ENCODE results near the gene CEP131.

CEP131 gene

DNA sequence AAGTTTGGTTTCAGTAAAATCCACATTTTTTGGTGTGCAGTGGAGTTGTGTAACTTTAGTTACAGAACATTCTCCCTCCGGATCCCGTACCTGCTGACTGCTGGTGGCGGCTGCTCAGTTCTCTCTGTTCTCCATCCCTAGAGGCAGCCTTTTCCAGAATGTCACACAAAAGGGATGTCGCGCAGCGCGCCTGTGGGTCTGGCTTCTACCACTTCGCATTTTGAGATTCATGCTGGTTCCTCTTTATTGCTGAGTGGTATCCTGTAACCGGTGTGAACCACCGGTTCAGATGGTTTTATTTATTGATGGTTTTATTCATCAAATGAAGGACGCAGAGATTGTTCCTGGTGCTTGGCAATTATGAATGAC is 981 bp upstream of the CEP131 start:
- ChIA-PET CTCF (no interaction called here), POLR2A (interaction anchor here (1.3 kb wide), 1 partner anchor 15 kb away, joined by 3 read pairs; the partner anchor contains the start of genes NDUFAF8 and TEPSIN)
- TF ChIP-seq L3MBTL2 (conservative IDR thresholded peaks at IDR 0.05) (no peak), NFRKB (IDR thresholded peaks at IDR 0.05) (no peak), ELF4 (IDR thresholded peaks at IDR 0.05) (no peak), HDGF (IDR thresholded peaks at IDR 0.05; ENCODE audit: borderline replicate concordance) (no peak), ZNF384 (IDR thresholded peaks at IDR 0.05) (no peak), BHLHE40 (IDR thresholded peaks at IDR 0.05; ENCODE audit: borderline replicate concordance) (no peak), SP1 (IDR thresholded peaks at IDR 0.05) (no peak), ARNT (IDR thresholded peaks at IDR 0.05) (no peak), SUZ12 (IDR thresholded peaks at IDR 0.05) (no peak), LEF1 (IDR thresholded peaks at IDR 0.05; ENCODE audit: borderline replicate concordance) (no peak), TARDBP (IDR thresholded peaks at IDR 0.05) (no peak), FOXA1 (IDR thresholded peaks at IDR 0.05) (no peak), FOXK2 (IDR thresholded peaks at IDR 0.05) (no peak), CTBP1 (IDR thresholded peaks at IDR 0.05; ENCODE audit: borderline replicate concordance) (no peak), FOXM1 (IDR thresholded peaks at IDR 0.05; ENCODE audit: borderline replicate concordance) (no peak)
- TF ChIP-seq, protein P1, sequence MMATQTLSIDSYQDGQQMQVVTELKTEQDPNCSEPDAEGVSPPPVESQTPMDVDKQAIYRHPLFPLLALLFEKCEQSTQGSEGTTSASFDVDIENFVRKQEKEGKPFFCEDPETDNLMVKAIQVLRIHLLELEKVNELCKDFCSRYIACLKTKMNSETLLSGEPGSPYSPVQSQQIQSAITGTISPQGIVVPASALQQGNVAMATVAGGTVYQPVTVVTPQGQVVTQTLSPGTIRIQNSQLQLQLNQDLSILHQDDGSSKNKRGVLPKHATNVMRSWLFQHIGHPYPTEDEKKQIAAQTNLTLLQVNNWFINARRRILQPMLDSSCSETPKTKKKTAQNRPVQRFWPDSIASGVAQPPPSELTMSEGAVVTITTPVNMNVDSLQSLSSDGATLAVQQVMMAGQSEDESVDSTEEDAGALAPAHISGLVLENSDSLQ (IDR thresholded peaks at IDR 0.05) = no peak
- DNase-seq (ENCODE audit: extremely low spot score) = no peak

DNA sequence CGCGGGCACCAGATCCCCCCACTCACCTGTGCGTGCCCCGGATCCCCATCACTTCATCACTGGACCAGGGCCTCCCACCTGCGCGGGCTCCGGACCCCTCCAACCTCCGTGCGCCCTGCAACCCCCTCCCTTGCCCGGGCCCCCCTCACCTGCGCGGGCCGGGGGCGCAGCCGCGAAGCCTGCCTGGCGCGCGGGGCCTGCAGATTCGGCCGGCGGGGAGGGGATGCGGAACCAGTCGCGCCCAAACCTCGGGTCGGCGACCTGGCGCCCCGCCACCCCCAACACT is 202 bp downstream of the CEP131 start:
- TF ChIP-seq TARDBP (IDR thresholded peaks at IDR 0.05) (no peak), L3MBTL2 (conservative IDR thresholded peaks at IDR 0.05) (no peak), NFRKB (IDR thresholded peaks at IDR 0.05) (no peak), ARNT (IDR thresholded peaks at IDR 0.05) (no peak), FOXK2 (IDR thresholded peaks at IDR 0.05) (no peak), ZNF384 (IDR thresholded peaks at IDR 0.05) (no peak), FOXM1 (IDR thresholded peaks at IDR 0.05; ENCODE audit: borderline replicate concordance) (no peak), SP1 (IDR thresholded peaks at IDR 0.05) (no peak), FOXA1 (IDR thresholded peaks at IDR 0.05) (no peak), BHLHE40 (IDR thresholded peaks at IDR 0.05; ENCODE audit: borderline replicate concordance) (no peak), ELF4 (IDR thresholded peaks at IDR 0.05) (no peak), CTBP1 (IDR thresholded peaks at IDR 0.05; ENCODE audit: borderline replicate concordance) (no peak), SUZ12 (IDR thresholded peaks at IDR 0.05) (no peak), HDGF (IDR thresholded peaks at IDR 0.05; ENCODE audit: borderline replicate concordance) (no peak), LEF1 (IDR thresholded peaks at IDR 0.05; ENCODE audit: borderline replicate concordance) (no peak)
- TF ChIP-seq, protein P1 (IDR thresholded peaks at IDR 0.05) = no peak

GRCh38 chr17:81221842-81222619 is 734 bp downstream of the CEP131 start:
- CTCF ChIA-PET = interaction anchor here (0.8 kb wide), 1 partner anchor 21 kb away, joined by 3 read pairs; no protein-coding TSS in a partner anchor
- DNase-seq (ENCODE audit: extremely low spot score) = no peak
- POLR2A ChIA-PET = interaction anchor here (0.9 to 1.3 kb wide), 6 partner anchors 11 to 86 kb away, joined by 3 to 23 read pairs (median 6); partner anchors contain the start of genes NDUFAF8 and TEPSIN
- no peak for TF ChIP-seq FOXA1 (IDR thresholded peaks at IDR 0.05)
- no peak for TF ChIP-seq HDGF (IDR thresholded peaks at IDR 0.05; ENCODE audit: borderline replicate concordance)
- TF ChIP-seq, protein P1 (IDR thresholded peaks at IDR 0.05) = no peak
- no peak for TF ChIP-seq FOXM1 (IDR thresholded peaks at IDR 0.05; ENCODE audit: borderline replicate concordance)
- no peak for TF ChIP-seq ELF4 (IDR thresholded peaks at IDR 0.05)
- no peak for TF ChIP-seq SP1 (IDR thresholded peaks at IDR 0.05)
- no peak for TF ChIP-seq ARNT (IDR thresholded peaks at IDR 0.05)
- TF ChIP-seq ZNF384 (IDR thresholded peaks at IDR 0.05) = no peak

More for the DNA sequence above, 202 bp downstream of the CEP131 start:
- DNase-seq (ENCODE audit: extremely low spot score) = no peak
- POLR2A ChIA-PET = interaction anchor here (0.8 to 1.3 kb wide), 9 partner anchors 11 to 127 kb away, joined by 3 to 23 read pairs (median 4); partner anchors contain the start of genes NDUFAF8 and TEPSIN
- CTCF ChIA-PET = no interaction called here

- no peak for DNase-seq (ENCODE audit: extremely low spot score)
- CTCF ChIA-PET = interaction anchor here (0.8 kb wide), 1 partner anchor 20 kb away, joined by 3 read pairs; no protein-coding TSS in a partner anchor
These were observed 1.4 kb downstream of the CEP131 start for GRCh38 chr17:81221371-81221841.

More at GRCh38 chr17:81221371-81221841, 1.4 kb downstream of the CEP131 start:
- POLR2A ChIA-PET = interaction anchor here (1.3 kb wide), 1 partner anchor 18 kb away, joined by 7 read pairs; the partner anchor contains the start of genes NDUFAF8 and TEPSIN
- TF ChIP-seq TARDBP (IDR thresholded peaks at IDR 0.05) (no peak), CTBP1 (IDR thresholded peaks at IDR 0.05; ENCODE audit: borderline replicate concordance) (no peak), HDGF (IDR thresholded peaks at IDR 0.05; ENCODE audit: borderline replicate concordance) (no peak), SP1 (IDR thresholded peaks at IDR 0.05) (no peak), FOXM1 (IDR thresholded peaks at IDR 0.05; ENCODE audit: borderline replicate concordance) (no peak), NFRKB (IDR thresholded peaks at IDR 0.05) (no peak), LEF1 (IDR thresholded peaks at IDR 0.05; ENCODE audit: borderline replicate concordance) (no peak), L3MBTL2 (conservative IDR thresholded peaks at IDR 0.05) (no peak), ZNF384 (IDR thresholded peaks at IDR 0.05) (no peak), BHLHE40 (IDR thresholded peaks at IDR 0.05; ENCODE audit: borderline replicate concordance) (no peak), ARNT (IDR thresholded peaks at IDR 0.05) (no peak), SUZ12 (IDR thresholded peaks at IDR 0.05) (no peak), FOXK2 (IDR thresholded peaks at IDR 0.05) (no peak), FOXA1 (IDR thresholded peaks at IDR 0.05) (no peak)
- TF ChIP-seq, protein P1 (IDR thresholded peaks at IDR 0.05) = no peak
